Suppressor macrophage (primary cell): ENCODE results near the gene C17orf78.

Experiments
- DNase-seq, 4 experiments: peaks; one replicate each; pipeline ENCODE4 v3.0.0-alpha.2; 2020 to 2022

C17orf78 gene

GRCh38 chr17:37440424-37440823, 64.6 kb downstream of the C17orf78 start:
- no peak for DNase-seq

GRCh38 chr17:37441369-37442014, 65.7 kb downstream of the C17orf78 start:
- peak in 2 of 4 experiments; percentile 54 to 55 for DNase-seq
